ENCODE results near the gene ATP23. TPM values are rescaled to one million over a fixed set of nuclear protein-coding genes. Genes with fewer than 3 reads are reported as not detected.

Gene ATP23
- total and polyA plus RNA-seq, 5 donors: 6.4 to 14.3 (median 10.0) TPM

GRCh38 chr12:57984629-57985151, 43.3 kb downstream of the ATP23 start:
- ATAC-seq (no peak), DNase-seq (no peak)
- no peak overlapping the region for H3K4me3 ChIP-seq (ENCODE audit: low read length)
- H3K9me3 ChIP-seq (ENCODE audit: control insufficient read depth, low read length): no peaks in the 10 kb centered on the region
- H3K27me3 ChIP-seq (ENCODE audit: control insufficient read depth, insufficient read depth): no peaks in the 10 kb centered on the region
- no peaks in the 10 kb centered on the region for H3K4me1 ChIP-seq (ENCODE audit: control insufficient read depth, insufficient read depth, low read length)
- no peak overlapping the region for H3K27ac ChIP-seq (ENCODE audit: low read length)
- WGBS: 88% methylated on average over 16 of the region's 16 CpGs
- intact Hi-C loops (cut with DNase I): loop anchor here in 2 of 4 donors (10.0 kb wide), 3 partner anchors 360 to 1170 kb away; no protein-coding TSS in a partner anchor

GRCh38 chr12:57985685-57986084, 44.3 kb downstream of the ATP23 start:
- ATAC-seq: no peak

GRCh38 chr12:57989838-57990237, 48.5 kb downstream of the ATP23 start:
- no peak for DNase-seq
- ATAC-seq: no peak
- H3K4me3 ChIP-seq (ENCODE audit: low read length): no peak overlapping the region
- H3K4me1 ChIP-seq (ENCODE audit: control insufficient read depth, insufficient read depth, low read length): no peaks in the 10 kb centered on the region
- H3K27ac ChIP-seq (ENCODE audit: low read length): no peak overlapping the region
- H3K9me3 ChIP-seq (ENCODE audit: control insufficient read depth, low read length): no peaks in the 10 kb centered on the region
- intact Hi-C loops (cut with DNase I): loop anchor here in 3 of 4 donors (10.0 kb wide), 3 partner anchors 355 to 1165 kb away; no protein-coding TSS in a partner anchor
- no peaks in the 10 kb centered on the region for H3K27me3 ChIP-seq (ENCODE audit: control insufficient read depth, insufficient read depth)

More at GRCh38 chr12:57985685-57986084, 44.3 kb downstream of the ATP23 start:
- Histone ChIP-seq H3K4me3 (ENCODE audit: low read length) (no peak overlapping the region), H3K27me3 (ENCODE audit: control insufficient read depth, insufficient read depth) (no peaks in the 10 kb centered on the region), H3K9me3 (ENCODE audit: control insufficient read depth, low read length) (no peaks in the 10 kb centered on the region), H3K27ac (ENCODE audit: low read length) (no peak overlapping the region), H3K4me1 (ENCODE audit: control insufficient read depth, insufficient read depth, low read length) (no peaks in the 10 kb centered on the region)
- intact Hi-C loops (cut with DNase I): loop anchor here in 2 of 4 donors (10.0 kb wide), 3 partner anchors 359 to 1169 kb away; no protein-coding TSS in a partner anchor
- no peak for DNase-seq

- intact Hi-C loops (cut with DNase I): loop anchor here in 1 of 4 donors (10.0 kb wide), 1 partner anchor 1164 kb away; no protein-coding TSS in a partner anchor
- H3K4me1 ChIP-seq (ENCODE audit: control insufficient read depth, insufficient read depth, low read length): no peaks in the 10 kb centered on the region
- H3K9me3 ChIP-seq (ENCODE audit: control insufficient read depth, low read length): no peaks in the 10 kb centered on the region
- no peak for DNase-seq
- no peak for ATAC-seq
- no peak overlapping the region for H3K4me3 ChIP-seq (ENCODE audit: low read length)
- H3K27me3 ChIP-seq (ENCODE audit: control insufficient read depth, insufficient read depth): no peaks in the 10 kb centered on the region
- H3K27ac ChIP-seq (ENCODE audit: low read length): no peak overlapping the region
- 97% methylated on average over 6 of the region's 6 CpGs for WGBS
These were observed 49.0 kb downstream of the ATP23 start for GRCh38 chr12:57990241-57990883.

- Histone ChIP-seq H3K27ac (ENCODE audit: low read length) (no peak overlapping the region), H3K4me3 (ENCODE audit: low read length) (no peak overlapping the region), H3K4me1 (ENCODE audit: control insufficient read depth, insufficient read depth, low read length) (no peaks in the 10 kb centered on the region), H3K9me3 (ENCODE audit: control insufficient read depth, low read length) (no peaks in the 10 kb centered on the region), H3K27me3 (ENCODE audit: control insufficient read depth, insufficient read depth) (no peaks in the 10 kb centered on the region)
- WGBS: 77% methylated on average over 2 of the region's 2 CpGs
- intact Hi-C loops (cut with DNase I): loop anchor here in 1 of 4 donors (10.0 kb wide), 1 partner anchor 1163 kb away; no protein-coding TSS in a partner anchor
- no peak for ATAC-seq
- no peak for DNase-seq
These were observed 50.6 kb downstream of the ATP23 start for GRCh38 chr12:57992001-57992400.

GRCh38 chr12:57993030-57993429, 51.7 kb downstream of the ATP23 start:
- Histone ChIP-seq H3K4me3 (ENCODE audit: low read length) (no peak overlapping the region), H3K27ac (ENCODE audit: low read length) (no peak overlapping the region), H3K9me3 (ENCODE audit: control insufficient read depth, low read length) (peaks cover 2% of the 10 kb centered on the region), H3K27me3 (ENCODE audit: control insufficient read depth, insufficient read depth) (no peaks in the 10 kb centered on the region), H3K4me1 (ENCODE audit: control insufficient read depth, insufficient read depth, low read length) (no peaks in the 10 kb centered on the region)
- intact Hi-C loops (cut with DNase I): loop anchor here in 1 of 4 donors (10.0 kb wide), 1 partner anchor 1162 kb away; no protein-coding TSS in a partner anchor
- 89% methylated on average over 1 of the region's 1 CpG for WGBS
- ATAC-seq (no peak), DNase-seq (no peak)

- no peaks in the 10 kb centered on the region for H3K4me1 ChIP-seq (ENCODE audit: control insufficient read depth, insufficient read depth, low read length)
- H3K27me3 ChIP-seq (ENCODE audit: control insufficient read depth, insufficient read depth): no peaks in the 10 kb centered on the region
- DNase-seq: no peak
- no peak overlapping the region for H3K4me3 ChIP-seq (ENCODE audit: low read length)
- intact Hi-C loops (cut with DNase I): loop anchor here in 1 of 4 donors (10.0 kb wide), 1 partner anchor 1161 kb away; no protein-coding TSS in a partner anchor
- 90% methylated on average over 3 of the region's 3 CpGs for WGBS
- H3K9me3 ChIP-seq (ENCODE audit: control insufficient read depth, low read length): peaks cover 2% of the 10 kb centered on the region
- no peak overlapping the region for H3K27ac ChIP-seq (ENCODE audit: low read length)
- no peak for ATAC-seq
These were observed 52.5 kb downstream of the ATP23 start for GRCh38 chr12:57993834-57994233.

- peaks cover 4% of the 10 kb centered on the region for H3K9me3 ChIP-seq (ENCODE audit: control insufficient read depth, low read length)
- WGBS: 86% methylated on average over 2 of the region's 2 CpGs
- no peaks in the 10 kb centered on the region for H3K27me3 ChIP-seq (ENCODE audit: control insufficient read depth, insufficient read depth)
- ATAC-seq: no peak
- H3K4me3 ChIP-seq (ENCODE audit: low read length): no peak overlapping the region
- H3K4me1 ChIP-seq (ENCODE audit: control insufficient read depth, insufficient read depth, low read length): no peaks in the 10 kb centered on the region
- no peak overlapping the region for H3K27ac ChIP-seq (ENCODE audit: low read length)
- DNase-seq: no peak
- intact Hi-C loops (cut with DNase I): loop anchor here in 1 of 4 donors (10.0 kb wide), 1 partner anchor 1158 kb away; no protein-coding TSS in a partner anchor
These were observed 55.2 kb downstream of the ATP23 start for GRCh38 chr12:57996520-57996919.

GRCh38 chr12:57998251-57998650, 56.9 kb downstream of the ATP23 start:
- peaks cover 4% of the 10 kb centered on the region for H3K9me3 ChIP-seq (ENCODE audit: control insufficient read depth, low read length)
- DNase-seq (no peak), ATAC-seq (no peak)
- H3K4me1 ChIP-seq (ENCODE audit: control insufficient read depth, insufficient read depth, low read length): no peaks in the 10 kb centered on the region
- H3K4me3 ChIP-seq (ENCODE audit: low read length): no peak overlapping the region
- intact Hi-C loops (cut with DNase I): loop anchor here in 1 of 4 donors (10.0 kb wide), 1 partner anchor 1157 kb away; no protein-coding TSS in a partner anchor
- no peak overlapping the region for H3K27ac ChIP-seq (ENCODE audit: low read length)
- H3K27me3 ChIP-seq (ENCODE audit: control insufficient read depth, insufficient read depth): no peaks in the 10 kb centered on the region

GRCh38 chr12:58000499-58000898, 59.1 kb downstream of the ATP23 start:
- DNase-seq: no peak
- H3K9me3 ChIP-seq (ENCODE audit: control insufficient read depth, low read length): peaks cover 4% of the 10 kb centered on the region
- no peak overlapping the region for H3K27ac ChIP-seq (ENCODE audit: low read length)
- no peak for ATAC-seq
- WGBS: 88% methylated on average over 2 of the region's 2 CpGs
- no peak overlapping the region for H3K4me3 ChIP-seq (ENCODE audit: low read length)
- H3K4me1 ChIP-seq (ENCODE audit: control insufficient read depth, insufficient read depth, low read length): no peaks in the 10 kb centered on the region
- intact Hi-C loops (cut with DNase I): no loop called here
- no peaks in the 10 kb centered on the region for H3K27me3 ChIP-seq (ENCODE audit: control insufficient read depth, insufficient read depth)

GRCh38 chr12:58007875-58008274, 66.5 kb downstream of the ATP23 start:
- Histone ChIP-seq H3K9me3 (ENCODE audit: control insufficient read depth, low read length) (no peaks in the 10 kb centered on the region), H3K27ac (ENCODE audit: low read length) (no peak overlapping the region), H3K27me3 (ENCODE audit: control insufficient read depth, insufficient read depth) (no peaks in the 10 kb centered on the region), H3K4me1 (ENCODE audit: control insufficient read depth, insufficient read depth, low read length) (no peaks in the 10 kb centered on the region), H3K4me3 (ENCODE audit: low read length) (no peak overlapping the region)
- intact Hi-C loops (cut with DNase I): no loop called here
- WGBS: 90% methylated on average over 4 of the region's 4 CpGs
- ATAC-seq (no peak), DNase-seq (no peak)
